Stimulated activated CD4-positive, alpha-beta T cell treated with anti-CD3 and anti-CD28 coated beads, Interleukin-15, amount 100 ng/mL, for 48 hours (primary cell): ENCODE measurements around the gene DYNLT2.
"Not testable (repeated sequence)": the region's sequence is repeated elsewhere in the genome, so short reads cannot be mapped to it uniquely, and the experiment has no call there.

Source experiments
- DNase-seq, 2 donors: peaks; one replicate each; pipeline ENCODE4 v3.0.0-alpha.2; 2020; ENCODE audit warnings: low read depth in 2 of 2

The DYNLT2 gene

GRCh38 chr6:169701954-169702839, 49.2 kb downstream of the DYNLT2 start, which contains the start of the genes C6orf120 and WDR27:
TSS of gene C6orf120 (plus strand) at chr6:169702126. CDS start at chr6:169702460, 334 bp downstream.
TSS of gene WDR27 (minus strand) at chr6:169702029. CDS start at chr6:169689005, 13,024 bp downstream.
- peak; percentile 98 for DNase-seq

DNA sequence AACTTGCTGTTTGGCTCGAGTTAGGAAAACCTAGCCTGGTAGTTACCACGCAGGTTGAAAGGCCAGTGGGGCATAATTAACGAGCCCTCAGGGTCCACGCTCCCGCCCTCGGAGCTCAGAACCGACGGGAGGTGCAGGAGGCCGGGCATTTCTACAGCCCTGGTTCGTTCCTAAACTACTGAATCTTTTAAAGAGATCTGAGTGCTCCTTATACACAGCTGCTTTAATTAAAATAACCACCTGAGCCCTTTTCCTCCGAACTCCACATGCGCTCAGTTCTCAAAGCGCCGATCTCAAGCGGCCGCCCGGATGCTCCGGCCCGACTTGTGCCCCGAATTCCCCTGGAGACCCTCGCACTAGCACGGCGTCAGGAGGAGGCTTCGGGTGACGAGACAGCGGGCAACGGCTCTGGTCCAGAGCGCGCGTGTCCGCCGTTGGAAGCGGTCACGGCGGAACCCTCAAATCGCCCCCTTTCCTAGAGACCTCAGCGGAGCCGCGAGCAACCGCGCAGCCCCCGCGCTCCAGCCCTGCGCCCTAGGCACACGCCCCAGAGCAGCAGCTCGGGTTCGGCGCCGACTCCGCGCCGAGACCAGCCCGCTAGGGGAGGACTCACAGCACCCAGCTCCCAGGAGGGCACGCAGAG, 49.9 kb downstream of the DYNLT2 start:
- no peak for DNase-seq

DNA sequence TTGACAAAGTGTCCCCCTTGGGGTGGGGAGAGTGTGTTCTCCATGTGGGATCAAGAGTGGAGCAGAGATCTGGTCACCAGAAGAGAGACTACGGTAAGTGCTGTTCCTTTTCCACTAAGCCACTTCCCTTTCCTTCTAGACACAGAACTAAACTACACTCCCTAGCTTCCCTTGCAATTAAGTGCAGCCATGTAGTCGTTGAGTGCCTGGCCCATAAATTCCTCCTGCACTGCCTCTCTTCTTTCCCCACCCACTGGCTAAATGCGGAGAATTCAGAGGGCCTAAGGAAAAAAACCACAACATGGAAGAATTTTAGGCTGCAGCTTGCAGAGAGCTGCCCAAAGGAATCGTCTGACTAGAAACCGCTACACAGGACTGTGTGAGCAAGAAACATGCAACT, 51.1 kb downstream of the DYNLT2 start:
- no peak for DNase-seq

GRCh38 chr6:169697115-169697514, 54.3 kb downstream of the DYNLT2 start:
- DNase-seq, result not testable (repeated sequence)

DNA sequence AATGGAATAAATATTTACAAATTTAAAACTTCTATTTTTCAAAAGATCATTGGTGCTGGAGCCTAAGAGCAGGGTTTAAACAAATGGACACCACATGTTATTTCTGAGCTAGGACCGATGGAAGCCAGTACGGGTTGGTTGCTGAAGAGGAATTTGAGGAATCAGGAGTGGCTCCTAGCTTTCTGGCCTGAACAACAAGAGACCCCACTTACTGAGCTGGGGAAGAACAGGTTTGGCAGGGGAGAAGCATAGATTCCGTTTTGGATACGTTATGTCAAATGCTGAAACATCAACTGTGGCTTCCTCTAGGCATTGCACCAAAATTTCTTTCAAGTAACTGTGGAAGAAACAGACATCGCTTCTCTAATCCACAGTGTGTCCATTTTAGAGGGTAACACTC, 56.2 kb downstream of the DYNLT2 start:
- DNase-seq, result no peak

GRCh38 chr6:169692516-169692915, 58.9 kb downstream of the DYNLT2 start:
- no peak for DNase-seq

- DNase-seq, result no peak
Measured at GRCh38 chr6:169691260-169691659, 60.1 kb downstream of the DYNLT2 start.
